ENCODE results near the gene NTRK3.

Gene NTRK3

GRCh38 chr15:87860743-87861142, 395.8 kb downstream of the NTRK3 start:
- no peak overlapping the region for H3K4me2 ChIP-seq (ENCODE audit: low read depth, low read length, poor library complexity, severe bottlenecking)
- H3K4me1 ChIP-seq (ENCODE audit: insufficient read depth, low read length, poor library complexity, severe bottlenecking) = no peaks in the 10 kb centered on the region
- TF ChIP-seq EZH2phosphoT487 (IDR thresholded peaks at IDR 0.05; ENCODE audit: borderline replicate concordance) (no peak), CTCF (conservative IDR thresholded peaks at IDR 0.05; ENCODE audit: low read length) (no peak)
- H3K9me3 ChIP-seq (ENCODE audit: insufficient read depth, low read depth, low read length) = no peaks in the 10 kb centered on the region
- H3K9me2 ChIP-seq (replicated peaks; ENCODE audit: low read depth, low read length) = no peaks in the 10 kb centered on the region
- no peaks in the 10 kb centered on the region for H3F3A ChIP-seq (ENCODE audit: low read depth)
- H3K4me3 ChIP-seq (ENCODE audit: low read length, poor library complexity, severe bottlenecking) = no peak overlapping the region
- no peaks in the 10 kb centered on the region for H3K27me3 ChIP-seq (ENCODE audit: insufficient read depth, low read length, poor library complexity, severe bottlenecking)
- no peaks in the 10 kb centered on the region for H3K36me3 ChIP-seq (ENCODE audit: insufficient read depth, low read length)
- no peaks in the 10 kb centered on the region for H4K20me1 ChIP-seq (ENCODE audit: insufficient read depth, low read length, poor library complexity, severe bottlenecking)
- no peak overlapping the region for H3K9ac ChIP-seq (ENCODE audit: low read depth, low read length, poor library complexity, severe bottlenecking)
- no peak overlapping the region for H2AFZ ChIP-seq (ENCODE audit: low read length)
- no peaks in the 10 kb centered on the region for H3K79me2 ChIP-seq (ENCODE audit: insufficient read depth, low read length)

GRCh38 chr15:87858651-87859050, 397.9 kb downstream of the NTRK3 start:
- Histone ChIP-seq H3K27me3 (ENCODE audit: insufficient read depth, low read length, poor library complexity, severe bottlenecking) (no peaks in the 10 kb centered on the region), H3K9me3 (ENCODE audit: insufficient read depth, low read depth, low read length) (no peaks in the 10 kb centered on the region), H3K9me2 (replicated peaks; ENCODE audit: low read depth, low read length) (no peaks in the 10 kb centered on the region)

GRCh38 chr15:87851497-87851896, 405.0 kb downstream of the NTRK3 start:
- Histone ChIP-seq H3K9ac (ENCODE audit: low read depth, low read length, poor library complexity, severe bottlenecking) (no peak overlapping the region), H3K27me3 (ENCODE audit: insufficient read depth, low read length, poor library complexity, severe bottlenecking) (no peaks in the 10 kb centered on the region), H3K36me3 (ENCODE audit: insufficient read depth, low read length) (no peaks in the 10 kb centered on the region), H3K4me3 (ENCODE audit: low read length, poor library complexity, severe bottlenecking) (no peak overlapping the region), H4K20me1 (ENCODE audit: insufficient read depth, low read length, poor library complexity, severe bottlenecking) (no peaks in the 10 kb centered on the region), H3K4me2 (ENCODE audit: low read depth, low read length, poor library complexity, severe bottlenecking) (no peak overlapping the region), H2AFZ (ENCODE audit: low read length) (no peak overlapping the region), H3K79me2 (ENCODE audit: insufficient read depth, low read length) (no peaks in the 10 kb centered on the region), H3F3A (ENCODE audit: low read depth) (no peaks in the 10 kb centered on the region), H3K4me1 (ENCODE audit: insufficient read depth, low read length, poor library complexity, severe bottlenecking) (no peaks in the 10 kb centered on the region), H3K9me3 (ENCODE audit: insufficient read depth, low read depth, low read length) (no peaks in the 10 kb centered on the region), H3K9me2 (replicated peaks; ENCODE audit: low read depth, low read length) (no peaks in the 10 kb centered on the region)
- no peak for TF ChIP-seq CTCF (conservative IDR thresholded peaks at IDR 0.05; ENCODE audit: low read length)

More at GRCh38 chr15:87858651-87859050, 397.9 kb downstream of the NTRK3 start:
- Histone ChIP-seq H3K36me3 (ENCODE audit: insufficient read depth, low read length) (no peaks in the 10 kb centered on the region), H4K20me1 (ENCODE audit: insufficient read depth, low read length, poor library complexity, severe bottlenecking) (no peaks in the 10 kb centered on the region), H3F3A (ENCODE audit: low read depth) (no peaks in the 10 kb centered on the region), H3K4me1 (ENCODE audit: insufficient read depth, low read length, poor library complexity, severe bottlenecking) (no peaks in the 10 kb centered on the region), H3K79me2 (ENCODE audit: insufficient read depth, low read length) (no peaks in the 10 kb centered on the region), H3K9ac (ENCODE audit: low read depth, low read length, poor library complexity, severe bottlenecking) (no peak overlapping the region), H3K4me3 (ENCODE audit: low read length, poor library complexity, severe bottlenecking) (no peak overlapping the region), H2AFZ (ENCODE audit: low read length) (no peak overlapping the region), H3K4me2 (ENCODE audit: low read depth, low read length, poor library complexity, severe bottlenecking) (no peak overlapping the region)
- no peak for TF ChIP-seq CTCF (conservative IDR thresholded peaks at IDR 0.05; ENCODE audit: low read length)
- no peak for TF ChIP-seq EZH2phosphoT487 (IDR thresholded peaks at IDR 0.05; ENCODE audit: borderline replicate concordance)

Measured in Loucy (cell line).